ENCODE data around the gene TRIM41. TPM values are rescaled to one million over a fixed set of nuclear protein-coding genes. Genes with fewer than 3 reads are reported as not detected.
"Not testable (repeated sequence)": the region's sequence is repeated elsewhere in the genome, so short reads cannot be mapped to it uniquely, and the experiment has no call there.

TRIM41 gene
- total RNA-seq, 1 experiment from 2014 or later, result 57.6 TPM

DNA sequence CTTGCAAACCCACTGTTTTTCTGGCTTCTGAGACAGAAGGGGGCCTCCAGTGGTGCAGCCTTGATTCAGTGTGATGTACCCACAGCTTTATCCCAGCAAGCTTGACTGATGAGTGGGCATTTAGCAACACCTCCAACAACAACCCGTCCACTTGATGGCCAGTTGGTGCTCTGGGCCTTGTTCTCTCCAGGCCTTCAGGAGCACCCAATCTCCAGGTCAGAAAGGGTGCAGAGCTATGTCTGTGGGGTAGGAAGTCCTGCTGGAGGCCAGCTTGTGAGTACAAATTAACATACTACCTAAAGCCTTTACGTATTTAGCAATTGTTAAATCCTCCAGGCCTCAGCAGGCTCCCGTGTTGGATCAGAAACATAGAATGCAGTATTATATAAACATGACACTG lies 48.0 kb downstream of the TRIM41 start:
- CTCF ChIA-PET, result no interaction called here
- H3K4me3 ChIP-seq, result no peak overlapping the region
- intact Hi-C loops (cut with micrococcal nuclease; ENCODE audit: unreplicated experiment), result no loop called here
- DNase-seq, result no peak
- no peaks in the 10 kb centered on the region for H3K9me2 ChIP-seq (ENCODE audit: insufficient read depth)
- no peaks in the 10 kb centered on the region for H3K36me3 ChIP-seq (ENCODE audit: low read depth)
- no peak for TF ChIP-seq EZH2 (IDR thresholded peaks at IDR 0.05; ENCODE audit: low read depth)
- TF ChIP-seq, protein P1, sequence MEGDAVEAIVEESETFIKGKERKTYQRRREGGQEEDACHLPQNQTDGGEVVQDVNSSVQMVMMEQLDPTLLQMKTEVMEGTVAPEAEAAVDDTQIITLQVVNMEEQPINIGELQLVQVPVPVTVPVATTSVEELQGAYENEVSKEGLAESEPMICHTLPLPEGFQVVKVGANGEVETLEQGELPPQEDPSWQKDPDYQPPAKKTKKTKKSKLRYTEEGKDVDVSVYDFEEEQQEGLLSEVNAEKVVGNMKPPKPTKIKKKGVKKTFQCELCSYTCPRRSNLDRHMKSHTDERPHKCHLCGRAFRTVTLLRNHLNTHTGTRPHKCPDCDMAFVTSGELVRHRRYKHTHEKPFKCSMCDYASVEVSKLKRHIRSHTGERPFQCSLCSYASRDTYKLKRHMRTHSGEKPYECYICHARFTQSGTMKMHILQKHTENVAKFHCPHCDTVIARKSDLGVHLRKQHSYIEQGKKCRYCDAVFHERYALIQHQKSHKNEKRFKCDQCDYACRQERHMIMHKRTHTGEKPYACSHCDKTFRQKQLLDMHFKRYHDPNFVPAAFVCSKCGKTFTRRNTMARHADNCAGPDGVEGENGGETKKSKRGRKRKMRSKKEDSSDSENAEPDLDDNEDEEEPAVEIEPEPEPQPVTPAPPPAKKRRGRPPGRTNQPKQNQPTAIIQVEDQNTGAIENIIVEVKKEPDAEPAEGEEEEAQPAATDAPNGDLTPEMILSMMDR (conservative IDR thresholded peaks at IDR 0.05), result no peak
- no peak overlapping the region for H3K27ac ChIP-seq
- peaks cover 3% of the 10 kb centered on the region; the same call in 1 of the 2 replicates for H3F3A ChIP-seq (ENCODE audit: insufficient read depth, low read depth)
- POLR2A ChIA-PET (ENCODE audit: unreplicated experiment), result no interaction called here
- no peaks in the 10 kb centered on the region for H3K9me3 ChIP-seq (ENCODE audit: insufficient read depth, low read depth)
- H3K27me3 ChIP-seq (ENCODE audit: insufficient read depth, low read depth), result no peaks in the 10 kb centered on the region
- BruUV-seq (replicated peaks), result no TSS peak
- H3K79me2 ChIP-seq (ENCODE audit: low read depth), result no peaks in the 10 kb centered on the region
- H3K4me2 ChIP-seq, result no peak overlapping the region
- H4K20me1 ChIP-seq (ENCODE audit: insufficient read depth), result no peaks in the 10 kb centered on the region
- no peaks in the 10 kb centered on the region for H3K4me1 ChIP-seq (replicated peaks; ENCODE audit: insufficient read depth)
- no peak overlapping the region for H2AFZ ChIP-seq

- H3K9me2 ChIP-seq (ENCODE audit: insufficient read depth); H3K4me3 ChIP-seq; POLR2A ChIA-PET (ENCODE audit: unreplicated experiment); H3K4me1 ChIP-seq (replicated peaks; ENCODE audit: insufficient read depth); H3K27me3 ChIP-seq (ENCODE audit: insufficient read depth, low read depth); H3K36me3 ChIP-seq (ENCODE audit: low read depth); H3K9me3 ChIP-seq (ENCODE audit: insufficient read depth, low read depth); H3K27ac ChIP-seq; DNase-seq; H4K20me1 ChIP-seq (ENCODE audit: insufficient read depth); CTCF ChIA-PET; H2AFZ ChIP-seq; H3K4me2 ChIP-seq; intact Hi-C loops (cut with micrococcal nuclease; ENCODE audit: unreplicated experiment); H3F3A ChIP-seq (ENCODE audit: insufficient read depth, low read depth); H3K79me2 ChIP-seq (ENCODE audit: low read depth); BruUV-seq (replicated peaks): not testable (repeated sequence)
Observed at GRCh38 chr5:181273433-181273744, 50.3 kb downstream of the TRIM41 start.

GRCh38 chr5:181280251-181280762 lies 57.2 kb downstream of the TRIM41 start:
- ChIA-PET POLR2A (ENCODE audit: unreplicated experiment) (no interaction called here), CTCF (no interaction called here)
- no peak for DNase-seq
- Histone ChIP-seq H3K79me2 (ENCODE audit: low read depth) (no peaks in the 10 kb centered on the region), H3K4me3 (no peak overlapping the region), H3K27ac (no peak overlapping the region), H3K4me1 (replicated peaks; ENCODE audit: insufficient read depth) (no peaks in the 10 kb centered on the region), H3K27me3 (ENCODE audit: insufficient read depth, low read depth) (peaks cover 28% of the 10 kb centered on the region; the same call in 1 of the 2 replicates), H3K9me3 (ENCODE audit: insufficient read depth, low read depth) (no peaks in the 10 kb centered on the region), H3F3A (ENCODE audit: insufficient read depth, low read depth) (no peaks in the 10 kb centered on the region), H2AFZ (no peak overlapping the region), H3K4me2 (no peak overlapping the region), H3K36me3 (ENCODE audit: low read depth) (no peaks in the 10 kb centered on the region), H3K9me2 (ENCODE audit: insufficient read depth) (no peaks in the 10 kb centered on the region), H4K20me1 (ENCODE audit: insufficient read depth) (no peaks in the 10 kb centered on the region)
- intact Hi-C loops (cut with micrococcal nuclease; ENCODE audit: unreplicated experiment), result no loop called here
- no peak for TF ChIP-seq EZH2 (IDR thresholded peaks at IDR 0.05; ENCODE audit: low read depth)
- no TSS peak for BruUV-seq (replicated peaks)

DNA sequence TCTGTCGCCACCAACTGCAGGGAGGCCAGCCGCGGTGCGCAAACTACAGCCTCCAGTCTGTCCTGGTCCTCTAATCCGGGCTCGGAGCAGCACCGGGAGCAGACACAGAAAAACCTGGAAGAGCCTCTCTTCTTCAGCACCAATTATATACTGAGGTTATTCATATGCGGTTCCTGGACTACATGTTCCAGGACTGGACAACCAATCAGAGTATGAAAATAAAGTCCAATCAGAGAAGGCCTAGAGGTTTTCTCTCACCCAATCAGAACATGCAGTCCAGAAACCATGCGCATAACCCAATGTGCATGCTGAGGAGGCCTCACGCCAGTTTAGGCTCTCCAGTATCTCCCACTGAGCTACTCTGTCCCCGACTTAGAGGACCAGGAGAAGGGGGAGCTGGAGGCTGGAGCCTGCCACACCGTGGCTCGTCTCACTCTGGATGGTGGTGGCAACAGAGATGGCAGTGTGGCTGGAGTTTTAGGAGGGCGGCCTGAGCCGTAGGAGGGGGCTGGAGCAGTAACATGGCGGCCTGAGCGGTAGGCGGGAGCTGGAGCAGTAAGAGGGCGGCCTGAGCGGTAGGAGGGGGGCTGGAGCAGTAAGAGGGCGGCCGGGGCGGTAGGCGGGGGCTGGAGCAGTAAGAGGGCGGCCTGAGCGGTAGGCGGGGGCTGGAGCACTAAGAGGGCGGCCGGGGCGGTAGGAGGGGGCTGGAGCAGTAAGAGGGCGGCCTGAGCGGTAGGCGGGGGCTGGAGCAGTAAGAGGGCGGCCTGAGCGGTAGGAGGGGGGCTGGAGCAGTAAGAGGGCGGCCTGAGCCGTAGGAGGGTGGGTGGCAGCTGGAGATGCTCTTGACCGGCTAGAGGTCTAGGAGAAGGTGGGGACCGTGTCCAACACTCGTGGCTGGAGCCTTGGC lies 58.2 kb downstream of the TRIM41 start:
- BruUV-seq (replicated peaks), result no TSS peak

More for the DNA sequence above, 58.2 kb downstream of the TRIM41 start:
- Histone ChIP-seq H3K9me2 (ENCODE audit: insufficient read depth) (no peaks in the 10 kb centered on the region), H2AFZ (no peak overlapping the region), H3K4me2 (no peak overlapping the region), H3F3A (ENCODE audit: insufficient read depth, low read depth) (no peaks in the 10 kb centered on the region), H3K9me3 (ENCODE audit: insufficient read depth, low read depth) (no peaks in the 10 kb centered on the region), H3K27ac (no peak overlapping the region), H3K27me3 (ENCODE audit: insufficient read depth, low read depth) (peaks cover 28% of the 10 kb centered on the region; the same call in 1 of the 2 replicates), H4K20me1 (ENCODE audit: insufficient read depth) (no peaks in the 10 kb centered on the region), H3K4me1 (replicated peaks; ENCODE audit: insufficient read depth) (no peaks in the 10 kb centered on the region), H3K36me3 (ENCODE audit: low read depth) (no peaks in the 10 kb centered on the region), H3K79me2 (ENCODE audit: low read depth) (no peaks in the 10 kb centered on the region), H3K4me3 (no peak overlapping the region)
- no peak for DNase-seq
- ChIA-PET POLR2A (ENCODE audit: unreplicated experiment) (no interaction called here), CTCF (no interaction called here)
- intact Hi-C loops (cut with micrococcal nuclease; ENCODE audit: unreplicated experiment), result no loop called here
- TF ChIP-seq, protein P1 (conservative IDR thresholded peaks at IDR 0.05), result no peak
- no peak for TF ChIP-seq EZH2 (IDR thresholded peaks at IDR 0.05; ENCODE audit: low read depth)
